Upper lobe of left lung (tissue), 4 donors: ENCODE measurements around the gene FAF1.

Experiments
- EP300 ChIP-seq, 4 donors: sonication (generic); formaldehyde crosslinking; IDR thresholded peaks; one replicate each; pipeline ENCODE4 v1.5.1; 2017; ENCODE audit warnings: antibody characterized with exemption in 4 of 4, control low read depth in 2 of 4
- POLR2A ChIP-seq, 4 donors: fragments of 450-650 bp; IDR thresholded peaks; one replicate each; pipeline ENCODE4 v1.5.1; 2016 to 2017; ENCODE audit warnings: antibody characterized with exemption in 4 of 4, mild to moderate bottlenecking in 2 of 4
- POLR2AphosphoS5 ChIP-seq, 2 donors: sonication (generic); formaldehyde crosslinking; IDR thresholded peaks; one replicate each; pipeline ENCODE4 v1.5.1; 2017; ENCODE audit warnings: antibody characterized with exemption in 2 of 2
- TF ChIP-seq, protein P1 (sequence below), 6 experiments: fragments of 450-650 bp in 4 of 6; fragments of 200-600 bp in 2 of 6; sonication (generic) in 2 of 6; IDR thresholded peaks; one replicate each; pipeline ENCODE4 v1.5.1; 2016 to 2019; ENCODE audit warnings: antibody characterized with exemption in 6 of 6

DNA sequence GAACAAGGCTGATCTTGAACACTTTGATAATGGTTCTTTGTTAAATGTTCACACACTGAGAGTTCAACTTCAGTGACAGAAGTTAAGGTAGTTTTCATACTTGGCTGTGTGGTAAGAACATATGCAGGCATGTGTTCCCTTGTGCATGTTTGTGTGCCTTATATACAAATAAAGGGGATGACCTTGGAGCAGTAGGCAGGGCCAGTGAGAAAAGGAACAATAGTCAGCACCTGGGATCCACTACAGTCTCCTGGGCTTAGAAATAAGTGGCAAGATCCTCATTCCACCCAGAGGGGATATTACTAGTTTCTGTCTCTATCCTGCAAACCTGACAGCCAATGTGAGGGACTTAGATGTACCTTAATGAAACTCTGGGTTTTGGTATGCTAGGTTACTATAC is 486.6 kb downstream of the FAF1 start:
- TF ChIP-seq POLR2A (IDR thresholded peaks at IDR 0.05) (no peak), POLR2AphosphoS5 (IDR thresholded peaks at IDR 0.05) (no peak), EP300 (IDR thresholded peaks at IDR 0.05) (no peak)
- TF ChIP-seq, protein P1, sequence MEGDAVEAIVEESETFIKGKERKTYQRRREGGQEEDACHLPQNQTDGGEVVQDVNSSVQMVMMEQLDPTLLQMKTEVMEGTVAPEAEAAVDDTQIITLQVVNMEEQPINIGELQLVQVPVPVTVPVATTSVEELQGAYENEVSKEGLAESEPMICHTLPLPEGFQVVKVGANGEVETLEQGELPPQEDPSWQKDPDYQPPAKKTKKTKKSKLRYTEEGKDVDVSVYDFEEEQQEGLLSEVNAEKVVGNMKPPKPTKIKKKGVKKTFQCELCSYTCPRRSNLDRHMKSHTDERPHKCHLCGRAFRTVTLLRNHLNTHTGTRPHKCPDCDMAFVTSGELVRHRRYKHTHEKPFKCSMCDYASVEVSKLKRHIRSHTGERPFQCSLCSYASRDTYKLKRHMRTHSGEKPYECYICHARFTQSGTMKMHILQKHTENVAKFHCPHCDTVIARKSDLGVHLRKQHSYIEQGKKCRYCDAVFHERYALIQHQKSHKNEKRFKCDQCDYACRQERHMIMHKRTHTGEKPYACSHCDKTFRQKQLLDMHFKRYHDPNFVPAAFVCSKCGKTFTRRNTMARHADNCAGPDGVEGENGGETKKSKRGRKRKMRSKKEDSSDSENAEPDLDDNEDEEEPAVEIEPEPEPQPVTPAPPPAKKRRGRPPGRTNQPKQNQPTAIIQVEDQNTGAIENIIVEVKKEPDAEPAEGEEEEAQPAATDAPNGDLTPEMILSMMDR (IDR thresholded peaks at IDR 0.05) = no peak
